Smooth muscle cell (in vitro differentiated cells): ENCODE measurements around the gene RNF149. TPM values are rescaled to one million over a fixed set of nuclear protein-coding genes. Genes with fewer than 3 reads are reported as not detected.
A peak's percentile ranks its signal among the peaks of the same experiment; 100 is the strongest.

Experiments used
- DNase-seq: peaks from one replicate; lab custom pipeline; 2025; ENCODE audit not compliant: unreplicated experiment; lab: John Stamatoyannopoulos, UW
- H2AFZ ChIP-seq: fragments of 200-600 bp; sonication (generic); 2 replicates; pipeline ENCODE4 v1.6.0; 2016; ENCODE audit warnings: antibody characterized with exemption, low read depth, mild to moderate bottlenecking
- H3F3A ChIP-seq: fragments of 200-600 bp; sonication (generic); 2 replicates; pipeline ENCODE4 v1.6.0; 2017; ENCODE audit warnings: antibody characterized with exemption, low read depth
- H3K27ac ChIP-seq: fragments of 200-600 bp; sonication (generic); 2 replicates; pipeline ENCODE4 v1.5.1; 2016; ENCODE audit warnings: low read depth, mild to moderate bottlenecking
- H3K27me3 ChIP-seq: fragments of 200-600 bp; sonication (generic); 2 replicates; pipeline ENCODE4 v1.6.1; 2016; ENCODE audit warnings: low read depth, mild to moderate bottlenecking
- H3K36me3 ChIP-seq: fragments of 200-600 bp; sonication (generic); 2 replicates; pipeline ENCODE4 v1.5.1; 2016; ENCODE audit warnings: low read depth
- H3K4me1 ChIP-seq: fragments of 200-600 bp; sonication (generic); 2 replicates; pipeline ENCODE4 v1.5.1; 2016; ENCODE audit warnings: low read depth
- H3K4me2 ChIP-seq: fragments of 200-600 bp; sonication (generic); 2 replicates; pipeline ENCODE4 v1.6.0; 2016; ENCODE audit warnings: mild to moderate bottlenecking
- H3K4me3 ChIP-seq: fragments of 200-600 bp; sonication (generic); 2 replicates; pipeline ENCODE4 v1.5.1; 2016; ENCODE audit warnings: mild to moderate bottlenecking
- H3K79me2 ChIP-seq: fragments of 200-600 bp; sonication (generic); 2 replicates; pipeline ENCODE4 v1.6.0; 2016; ENCODE audit warnings: low read depth, mild to moderate bottlenecking
- H3K9ac ChIP-seq: fragments of 200-600 bp; sonication (generic); 2 replicates; pipeline ENCODE4 v1.6.0; 2016; ENCODE audit warnings: low read depth
- H3K9me3 ChIP-seq: fragments of 200-600 bp; sonication (generic); replicated peaks from 2 replicates; pipeline ENCODE4 v1.5.1; 2016; ENCODE audit warnings: low read depth
- H4K20me1 ChIP-seq: fragments of 200-600 bp; sonication (generic); 2 replicates; pipeline ENCODE4 v1.6.0; 2016; ENCODE audit warnings: low read depth
- CTCF ChIP-seq: fragments of 200-600 bp; sonication (generic); IDR thresholded peaks from 2 replicates; pipeline ENCODE4 v1.5.1; 2017; ENCODE audit warnings: borderline replicate concordance, mild to moderate bottlenecking, antibody characterized with exemption; ENCODE audit not compliant: insufficient read depth, poor library complexity, severe bottlenecking
- WGBS: methylation state at CpG from one replicate; pipeline ENCODE4 v1.1.7; 2016; ENCODE audit warnings: low lambda C conversion rate; 5-methylcytosine and 5-hydroxymethylcytosine counted together
- polyA plus RNA-seq: library from polyadenylated mRNA; unstranded; fragments of >200 nt; fragmentation: Nextera tagmentation; extraction: Ambion mirVana; gene quantifications from 2 replicates; pipeline ENCODE4 v1.2.1, GENCODE V29; 2016
- total RNA-seq: library from RNA; depleted of rRNA; stranded (reverse); fragments of >200 nt; gene quantifications from 2 replicates; pipeline ENCODE4 v1.2.3, GENCODE V29; 2014

The RNF149 gene
- total and polyA plus RNA-seq, 2 experiments from 2014 or later, result 42.6 to 59.2 TPM

GRCh38 chr2:101340141-101340551 lies 31.6 kb upstream of the RNF149 start:
- Histone ChIP-seq H3K9me3 (no peaks in the 10 kb centered on the region), H3K4me1 (peaks cover 14% of the 10 kb centered on the region), H3K4me3 (no peak overlapping the region), H3K4me2 (no peak overlapping the region), H3K9ac (no peak overlapping the region), H3K27ac (peak overlapping the region; percentile 30), H3K36me3 (no peaks in the 10 kb centered on the region), H3F3A (no peaks in the 10 kb centered on the region), H3K27me3 (no peaks in the 10 kb centered on the region), H3K79me2 (no peaks in the 10 kb centered on the region), H2AFZ (peak overlapping the region; percentile 77), H4K20me1 (no peaks in the 10 kb centered on the region)
- no peak for DNase-seq
- no peak for TF ChIP-seq CTCF
- 90% methylated on average over 1 of the region's 1 CpG for WGBS

DNA sequence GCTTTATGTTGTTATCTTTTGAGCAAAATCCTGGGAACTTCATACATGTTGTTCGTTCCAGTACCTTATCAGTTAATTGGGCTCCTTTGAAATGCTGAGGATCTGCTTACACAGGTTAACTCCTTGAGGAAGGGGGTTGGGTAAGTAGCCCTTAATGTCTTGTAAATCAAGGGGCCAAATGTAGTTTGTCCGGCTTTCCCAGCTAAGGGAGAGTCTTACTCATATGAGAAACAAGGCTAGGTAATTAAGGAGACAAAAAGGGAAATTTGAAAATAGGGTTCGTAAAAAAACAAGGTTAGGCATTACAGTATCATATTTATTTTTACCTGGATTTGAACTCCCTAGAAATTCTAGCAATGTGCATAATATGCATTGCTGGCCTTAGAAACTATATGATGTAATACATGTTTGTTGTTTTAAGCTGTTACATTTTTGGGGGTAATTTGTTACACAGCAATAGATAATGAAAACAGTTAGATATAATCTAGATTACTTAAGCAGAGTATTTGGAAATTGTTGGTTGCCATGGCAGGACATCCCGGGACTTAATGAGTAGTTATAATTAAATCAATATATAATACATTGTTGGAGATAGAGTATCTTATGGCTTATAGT lies 30.9 kb upstream of the RNF149 start:
- Histone ChIP-seq H3K27me3 (no peaks in the 10 kb centered on the region), H3K4me3 (no peak overlapping the region), H3K27ac (peak overlapping the region; percentile 15), H3K9me3 (no peaks in the 10 kb centered on the region), H3K36me3 (no peaks in the 10 kb centered on the region), H2AFZ (no peak overlapping the region), H3K4me1 (peaks cover 14% of the 10 kb centered on the region), H3K79me2 (no peaks in the 10 kb centered on the region), H3K4me2 (peak overlapping the region; percentile 26), H4K20me1 (no peaks in the 10 kb centered on the region), H3F3A (no peaks in the 10 kb centered on the region), H3K9ac (no peak overlapping the region)
- 32% methylated on average over 4 of the region's 4 CpGs for WGBS
- no peak for DNase-seq
- TF ChIP-seq CTCF, result no peak

DNA sequence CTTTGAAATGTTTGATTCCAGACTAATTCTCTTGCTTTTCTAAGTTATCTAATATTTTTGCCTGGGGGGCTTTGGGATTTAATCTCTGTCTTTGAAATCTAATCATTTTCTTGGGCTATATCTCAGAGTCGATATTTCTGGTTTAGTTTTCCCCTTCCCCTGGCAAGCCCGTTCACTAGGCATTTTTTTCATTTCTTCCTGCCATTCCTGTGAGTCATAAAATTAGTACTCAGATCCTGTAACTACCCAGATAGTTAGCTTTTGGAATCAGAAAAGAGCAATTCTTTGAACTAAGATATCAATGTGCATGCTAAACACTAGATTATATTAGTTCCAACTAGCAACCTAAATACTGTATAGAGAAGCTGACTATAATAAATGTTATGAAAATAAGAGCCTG lies 29.4 kb upstream of the RNF149 start:
- H3K27ac ChIP-seq, result peak overlapping the region; percentile 10
- no peaks in the 10 kb centered on the region for H3K27me3 ChIP-seq
- H3K4me1 ChIP-seq, result peaks cover 14% of the 10 kb centered on the region
- no peaks in the 10 kb centered on the region for H3K36me3 ChIP-seq
- H2AFZ ChIP-seq, result peak overlapping the region; percentile 52
- H4K20me1 ChIP-seq, result no peaks in the 10 kb centered on the region
- peak overlapping the region; percentile 50 for H3K4me2 ChIP-seq
- no peak overlapping the region for H3K9ac ChIP-seq
- TF ChIP-seq CTCF, result no peak
- no peak for DNase-seq
- H3K9me3 ChIP-seq, result no peaks in the 10 kb centered on the region
- H3K79me2 ChIP-seq, result no peaks in the 10 kb centered on the region
- no peak overlapping the region for H3K4me3 ChIP-seq
- no peaks in the 10 kb centered on the region for H3F3A ChIP-seq
- WGBS, result 11% methylated on average over 2 of the region's 2 CpGs
